Psoas muscle (tissue), 8 donors: Measurements from ENCODE around the gene INSR. TPM values are rescaled to one million over a fixed set of nuclear protein-coding genes. Genes with fewer than 3 reads are reported as not detected.

Source experiments
- ATAC-seq, 4 donors: fragments of 200-7000 bp; cut with Tn5 transposase; one replicate each; pipeline ENCODE4 v1.9.1; 2020; ENCODE audit warnings: moderate library complexity in 3 of 4, mild to moderate bottlenecking in 2 of 4
- DNase-seq, 2 donors: peaks; one replicate each; pipeline ENCODE4 v3.0.0-alpha.2; 2020
- H3K27ac ChIP-seq: fragments of 200-600 bp; one replicate; pipeline ENCODE4 v1.8.0; 2022
- H3K27me3 ChIP-seq, 3 donors: fragments of 200-600 bp in 1 of 3; one replicate each; pipeline versions ENCODE4 v1.6.1 to v1.8.0; 2013 to 2022; ENCODE audit warnings: low read length in 2 of 3, mild to moderate bottlenecking in 2 of 3, moderate library complexity in 1 of 3; ENCODE audit not compliant: insufficient read depth in 3 of 3
- H3K36me3 ChIP-seq, 2 donors: fragments of 200-600 bp in 1 of 2; one replicate each; pipeline versions ENCODE4 v1.6.1 to v1.8.0; 2013 to 2022; ENCODE audit warnings: low read depth in 1 of 2, mild to moderate bottlenecking in 1 of 2, moderate library complexity in 1 of 2; ENCODE audit not compliant: insufficient read depth in 1 of 2
- H3K4me1 ChIP-seq: fragments of 200-600 bp; one replicate; pipeline ENCODE4 v1.8.0; 2022
- H3K4me3 ChIP-seq: fragments of 200-600 bp; one replicate; pipeline ENCODE4 v1.8.0; 2022; ENCODE audit warnings: mild to moderate bottlenecking
- H3K9me3 ChIP-seq: fragments of 200-600 bp; one replicate; pipeline ENCODE4 v1.8.0; 2022
- CTCF ChIP-seq: fragments of 200-600 bp; IDR thresholded peaks from one replicate; pipeline ENCODE4 v1.8.0; 2022; ENCODE audit warnings: antibody characterized with exemption
- WGBS, 3 donors: extraction: QIAGEN DNeasy Blood & Tissue Kit; methylation state at CpG; one replicate each; pipeline versions ENCODE4 v1.1.6 to v1.1.7; 2013; 5-methylcytosine and 5-hydroxymethylcytosine counted together
- intact Hi-C, 2 donors: fragments of 100-400 bp; cut with DNase I; formaldehyde crosslinking; loops; one replicate each; pipeline versions ENCODE4 v1.11.0 to v1.14.2; 2022
- polyA plus RNA-seq, 3 donors: library from polyadenylated mRNA; stranded (reverse); fragments of 200-250 nt; gene quantifications; one replicate each; pipeline ENCODE4 v1.2.3, GENCODE V29; 2013
- total RNA-seq, 4 donors: library from RNA; stranded (reverse); fragmentation: NEBNext Ultra II Directional in 2 of 4; extraction: Animal tissue kit (Norgen Biotek cat#: 25700) in 2 of 4; gene quantifications; one replicate each; pipeline versions ENCODE4 v1.2.1 to v1.2.4, GENCODE V29; 2021 to 2023
- donor health status: healthy with polysubstance abuse.
- donor health status: DM: no; HTN: no; CAD: no; lungs with moderate emphysema.
- donor health status: Bipolar disorder and iron deficiency.
- donor health status: healthy.
- donor health status: DM: yes; HTN: yes; CAD: no.
- donor health status: DM: no; HTN: no; CAD: no.
- donor health status: DM: no; HTN: no; CAD: no.
- donor health status: DM: yes; HTN: yes; CAD: no.

The INSR gene
- total and polyA plus RNA-seq, 7 donors = 3.7 to 95.1 (median 48.5) TPM

- DNase-seq = no peak
- 79 to 88% (median 85%) methylated on average over 10 of the region's 10 CpGs for WGBS, 3 donors
- no peak for ATAC-seq
- Histone ChIP-seq H3K27ac (no peak overlapping the region), H3K4me1 (peaks cover 40% of the 10 kb centered on the region), H3K36me3 (no peaks in the 10 kb centered on the region), H3K27me3 (no peaks in the 10 kb centered on the region), H3K9me3 (no peaks in the 10 kb centered on the region), H3K4me3 (no peak overlapping the region)
- intact Hi-C loops = no loop called here
- no peak for TF ChIP-seq CTCF
Observed at GRCh38 chr19:7225741-7226140, 68.5 kb downstream of the INSR start.

GRCh38 chr19:7224995-7225394, 69.2 kb downstream of the INSR start:
- no peak overlapping the region for H3K27ac ChIP-seq
- TF ChIP-seq CTCF = no peak
- H3K27me3 ChIP-seq = no peaks in the 10 kb centered on the region
- ATAC-seq (no peak), DNase-seq (no peak)
- no peaks in the 10 kb centered on the region for H3K9me3 ChIP-seq
- no peak overlapping the region for H3K4me3 ChIP-seq
- peaks cover 40% of the 10 kb centered on the region for H3K4me1 ChIP-seq
- 68 to 91% (median 79%) methylated on average over 7 of the region's 7 CpGs for WGBS, 3 donors
- no peaks in the 10 kb centered on the region for H3K36me3 ChIP-seq
- intact Hi-C loops = no loop called here

GRCh38 chr19:7224209-7224686, 70.0 kb downstream of the INSR start:
- no peak for DNase-seq
- 23 to 49% (median 35%) methylated on average over 18 of the region's 18 CpGs for WGBS, 3 donors

GRCh38 chr19:7223429-7223828, 70.8 kb downstream of the INSR start:
- intact Hi-C loops = no loop called here
- ATAC-seq = peak in 1 of 4 donors; percentile 6
- H3K36me3 ChIP-seq = peaks cover 0 to 3% of the 10 kb centered on the region in 2 donors
- TF ChIP-seq CTCF = no peak
- H3K27ac ChIP-seq = peak overlapping the region; percentile 16
- no peak overlapping the region for H3K4me3 ChIP-seq
- H3K9me3 ChIP-seq = no peaks in the 10 kb centered on the region
- H3K27me3 ChIP-seq = no peaks in the 10 kb centered on the region
- WGBS, 3 donors = 100% methylated on average over 1 of the region's 1 CpG
- peaks cover 37% of the 10 kb centered on the region for H3K4me1 ChIP-seq
- no peak for DNase-seq

More at GRCh38 chr19:7224209-7224686, 70.0 kb downstream of the INSR start:
- Histone ChIP-seq H3K4me1 (peaks cover 40% of the 10 kb centered on the region), H3K27ac (peak overlapping the region; percentile 41), H3K36me3 (no peaks in the 10 kb centered on the region), H3K9me3 (no peaks in the 10 kb centered on the region), H3K27me3 (no peaks in the 10 kb centered on the region), H3K4me3 (peak overlapping the region; percentile 10)
- no peak for TF ChIP-seq CTCF
- intact Hi-C loops = no loop called here
- peak in 2 of 4 donors; percentile 21 to 53 for ATAC-seq

- Histone ChIP-seq H3K9me3 (no peaks in the 10 kb centered on the region), H3K36me3 (peaks cover 0 to 3% of the 10 kb centered on the region in 2 donors), H3K27me3 (no peaks in the 10 kb centered on the region), H3K27ac (peak overlapping the region; percentile 30), H3K4me3 (no peak overlapping the region), H3K4me1 (peaks cover 27% of the 10 kb centered on the region)
- DNase-seq (no peak), ATAC-seq (no peak)
- WGBS, 3 donors = 41 to 67% (median 59%) methylated on average over 2 of the region's 2 CpGs
- intact Hi-C loops = no loop called here
- no peak for TF ChIP-seq CTCF
Observed at GRCh38 chr19:7219056-7219455, 75.2 kb downstream of the INSR start.
